Left kidney (tissue), 2 donors: ENCODE results near the gene S100A11. TPM values are rescaled to one million over a fixed set of nuclear protein-coding genes. Genes with fewer than 3 reads are reported as not detected.
A peak's percentile ranks its signal among the peaks of the same experiment; 100 is the strongest.

Source experiments
- DNase-seq: peaks from one replicate; pipeline ENCODE4 v3.0.0-alpha.2; 2013
- polyA plus RNA-seq: library from polyadenylated mRNA; unstranded; fragments of 120-200 nt; gene quantifications from one replicate; pipeline ENCODE4 v1.2.1, GENCODE V29; 2013; ENCODE audit not compliant: insufficient read length

The S100A11 gene
- polyA plus RNA-seq, 1 donor, result 218 TPM

DNA sequence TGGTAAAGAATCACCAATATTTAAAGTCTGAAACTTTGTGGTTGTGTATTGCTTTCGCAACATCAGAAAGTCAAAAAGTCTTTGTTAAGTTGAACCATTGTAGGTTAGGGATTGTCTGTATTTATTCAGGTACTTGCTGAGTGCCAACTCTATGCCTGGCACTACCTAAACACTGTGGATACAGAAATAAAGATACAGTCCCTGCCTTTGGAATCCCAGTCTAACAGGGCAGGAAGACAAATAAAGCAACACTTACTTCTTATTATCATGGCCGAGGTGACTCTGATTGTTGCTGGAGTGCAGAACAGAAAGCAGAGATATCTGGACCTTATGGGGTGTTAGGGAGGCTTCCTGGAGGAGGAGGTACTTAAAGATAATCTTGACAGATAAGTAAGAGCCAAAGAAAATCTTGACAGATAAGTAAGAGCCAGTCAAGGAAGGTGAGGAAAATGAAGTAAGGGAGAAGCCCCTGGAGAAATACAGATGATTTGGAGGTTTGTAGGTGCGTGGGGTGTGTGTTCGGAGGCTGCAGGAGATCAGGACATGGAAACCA lies 31.4 kb downstream of the S100A11 start:
- no peak for DNase-seq

DNA sequence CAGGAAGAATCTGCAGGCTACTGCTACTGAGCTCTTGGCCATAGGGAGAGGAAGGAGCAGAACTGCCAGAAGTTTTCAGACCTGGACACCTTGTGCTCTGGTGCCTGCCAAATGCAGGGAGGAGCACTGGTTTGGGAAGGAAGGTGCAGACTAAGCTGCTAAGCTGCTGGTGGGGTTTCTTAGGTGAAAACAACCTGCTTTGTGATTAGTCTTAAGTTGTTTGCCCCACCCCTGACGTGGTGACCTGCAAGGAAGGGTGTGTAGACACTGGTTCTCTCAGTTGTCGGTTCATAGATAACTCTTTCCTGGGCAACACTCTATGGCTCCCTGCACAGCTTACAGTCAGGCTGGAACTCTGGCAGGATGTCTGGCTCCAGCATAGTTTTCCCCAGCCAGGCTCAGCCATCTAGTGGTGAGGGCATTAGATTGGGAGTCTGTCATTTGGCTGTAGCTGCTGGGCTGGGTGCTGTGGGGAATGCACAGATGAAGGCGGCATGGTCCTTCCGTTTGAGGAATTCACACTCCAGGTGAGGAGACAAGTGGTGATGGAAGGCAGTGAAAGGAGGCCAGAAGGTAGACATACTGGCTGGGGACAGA lies 32.9 kb downstream of the S100A11 start:
- no peak for DNase-seq

DNA sequence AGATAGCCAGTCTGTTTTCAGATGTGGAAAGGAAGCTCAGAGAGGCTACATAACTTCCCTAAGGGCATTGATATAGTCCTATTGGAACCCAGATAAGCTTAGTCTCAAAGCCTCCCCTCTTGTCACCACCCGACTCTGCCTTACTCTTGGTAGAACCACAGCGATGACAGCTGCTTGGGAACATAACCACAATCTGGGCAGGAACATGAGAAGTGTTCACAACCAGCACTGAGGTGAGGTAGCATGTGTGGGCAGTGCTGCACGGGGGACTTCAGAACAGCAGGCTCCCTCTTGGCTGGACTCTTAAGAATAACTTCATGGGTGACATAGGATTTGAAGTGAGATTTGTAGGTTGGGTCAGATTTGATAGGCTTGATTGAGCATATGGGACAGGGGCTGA lies 33.8 kb downstream of the S100A11 start:
- no peak for DNase-seq

DNA sequence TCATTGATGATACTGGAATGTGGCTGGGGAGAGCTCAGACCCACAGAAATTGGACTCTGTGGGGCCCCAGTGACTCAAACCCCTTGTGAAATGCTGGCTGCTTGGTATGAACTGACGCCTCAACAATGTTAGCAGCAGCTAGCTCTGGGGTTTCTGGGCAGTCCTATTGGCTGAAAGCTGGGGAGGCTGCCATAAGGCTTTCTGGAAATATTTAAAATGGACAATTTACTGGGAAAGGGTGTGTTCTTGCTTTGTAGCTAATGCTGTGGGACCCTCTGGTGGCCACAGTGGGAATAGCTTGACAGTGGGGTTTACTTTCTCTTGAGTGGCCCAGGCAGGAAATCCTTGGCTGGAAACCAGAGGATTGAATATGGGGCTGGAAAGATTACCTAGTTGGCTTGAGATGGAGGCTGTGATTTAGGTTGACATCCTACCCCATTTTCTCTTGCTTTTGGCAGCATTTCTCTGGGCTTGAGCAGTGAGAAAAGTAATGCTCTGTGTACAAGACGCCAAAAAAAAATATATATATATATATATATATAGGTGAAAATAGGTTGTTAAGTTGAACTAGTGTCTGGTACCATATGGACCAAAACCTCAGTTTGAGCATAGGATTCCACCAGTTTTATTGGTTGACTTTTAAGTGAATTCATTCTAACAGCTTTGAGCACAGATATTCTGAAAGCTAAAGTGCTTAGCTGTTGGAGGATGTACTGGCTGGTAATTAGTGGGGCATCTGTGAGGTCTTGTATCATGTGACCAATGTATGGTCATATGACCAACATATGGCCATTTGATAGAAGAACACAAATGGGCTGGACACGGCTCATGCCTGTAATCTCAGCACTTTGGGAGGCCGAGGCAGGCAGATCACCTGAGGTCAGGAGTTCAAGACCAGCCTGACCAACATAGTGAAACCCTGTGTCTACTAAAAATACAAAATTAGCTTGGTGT lies 34.9 kb downstream of the S100A11 start:
- DNase-seq, result peak; percentile 85

DNA sequence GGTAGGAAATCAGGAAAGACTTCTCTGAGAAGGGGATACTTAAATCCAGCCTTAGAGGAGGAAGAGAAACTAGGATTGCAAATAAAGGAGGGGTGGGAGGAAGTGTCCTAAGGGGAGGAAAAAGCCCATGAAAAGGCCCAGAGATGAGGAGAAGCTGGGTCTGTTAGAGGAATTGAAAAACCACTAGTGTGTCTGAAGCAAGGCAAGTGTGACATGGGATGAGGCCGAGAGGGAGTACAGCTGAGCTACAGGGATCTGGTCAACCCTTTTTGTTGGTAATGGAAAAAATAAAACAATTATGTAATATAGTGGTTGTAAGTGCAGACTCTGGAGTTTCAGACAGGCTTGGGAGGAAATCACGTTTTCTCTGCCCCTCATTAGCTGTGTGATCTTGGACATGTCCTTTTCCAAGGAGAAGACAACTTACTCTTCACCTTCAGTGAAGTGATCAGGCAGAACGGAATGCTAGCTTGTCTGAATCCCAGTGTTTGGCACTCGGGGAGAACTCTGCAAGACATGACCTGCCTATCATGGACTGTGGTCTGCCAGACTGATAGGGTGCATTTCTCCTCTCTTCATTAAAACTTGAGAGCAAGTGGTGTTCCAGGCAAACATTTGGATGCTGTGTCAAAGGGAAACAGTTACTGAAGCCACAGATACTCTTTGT lies 35.7 kb downstream of the S100A11 start:
- DNase-seq, result no peak

DNA sequence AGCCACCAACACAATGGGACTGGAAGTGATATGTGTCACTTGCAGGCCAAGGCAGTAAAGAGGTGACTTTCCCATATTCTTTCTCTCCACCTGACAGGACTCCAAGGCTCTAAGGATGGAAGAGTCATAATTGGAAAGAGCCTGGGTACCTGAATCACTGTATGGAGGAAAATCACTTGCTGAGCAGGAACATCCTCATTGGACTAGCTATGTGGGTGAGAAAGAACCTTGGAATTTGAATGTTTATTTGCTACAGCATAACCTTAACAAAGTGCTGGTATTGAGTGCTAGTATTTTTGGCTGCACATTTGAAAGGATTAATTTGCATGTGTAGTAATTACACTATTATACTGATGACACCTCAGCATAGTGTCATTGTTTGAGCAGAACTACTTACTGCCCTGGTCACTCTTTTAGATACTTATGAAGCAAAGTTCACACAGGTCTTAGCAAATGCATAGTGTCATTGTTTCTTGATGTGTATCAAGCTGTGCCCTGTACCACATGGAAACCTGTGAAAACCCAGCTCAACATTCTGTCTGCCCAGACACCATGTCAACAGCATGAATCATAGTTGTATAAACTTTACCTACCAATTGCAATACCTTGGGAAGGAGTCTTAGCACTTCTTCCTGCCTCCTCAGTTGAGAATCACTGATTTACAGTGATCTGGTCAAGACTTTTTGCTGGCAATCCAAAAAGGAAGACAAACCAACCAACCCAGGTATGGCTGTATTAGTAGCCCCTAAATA lies 38.0 kb downstream of the S100A11 start:
- DNase-seq, result no peak

DNA sequence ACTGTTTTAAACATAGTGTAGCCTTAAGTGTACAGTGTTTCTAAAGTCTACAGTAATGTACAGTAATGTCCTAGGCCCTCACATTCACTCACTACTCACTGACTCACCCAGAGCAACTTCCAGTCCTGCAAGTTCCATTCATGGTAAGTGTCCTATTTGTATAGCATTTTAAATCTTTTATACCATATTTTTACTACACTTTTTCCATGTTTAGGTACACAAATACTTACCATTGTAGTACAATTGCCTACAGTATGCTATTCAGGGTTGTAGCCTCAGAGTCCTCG lies 39.6 kb downstream of the S100A11 start:
- no peak for DNase-seq

DNA sequence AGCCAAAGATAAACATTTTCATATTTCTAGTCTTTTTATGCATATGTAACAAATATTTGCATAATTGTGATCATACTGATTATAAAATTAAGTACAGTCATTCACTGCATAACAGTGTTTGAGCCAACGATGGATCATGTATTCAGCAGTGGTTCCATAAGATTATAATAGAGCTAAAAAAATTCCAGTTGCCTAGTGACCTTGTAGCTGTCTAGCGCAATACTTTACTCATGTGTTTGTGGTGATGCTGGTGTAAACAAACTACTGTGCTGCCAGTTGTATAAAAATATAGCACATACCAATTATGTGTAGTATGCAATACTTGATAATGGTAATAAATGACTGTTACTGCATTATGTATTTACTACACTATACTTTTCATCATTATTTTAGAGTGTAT lies 41.0 kb downstream of the S100A11 start:
- no peak for DNase-seq

DNA sequence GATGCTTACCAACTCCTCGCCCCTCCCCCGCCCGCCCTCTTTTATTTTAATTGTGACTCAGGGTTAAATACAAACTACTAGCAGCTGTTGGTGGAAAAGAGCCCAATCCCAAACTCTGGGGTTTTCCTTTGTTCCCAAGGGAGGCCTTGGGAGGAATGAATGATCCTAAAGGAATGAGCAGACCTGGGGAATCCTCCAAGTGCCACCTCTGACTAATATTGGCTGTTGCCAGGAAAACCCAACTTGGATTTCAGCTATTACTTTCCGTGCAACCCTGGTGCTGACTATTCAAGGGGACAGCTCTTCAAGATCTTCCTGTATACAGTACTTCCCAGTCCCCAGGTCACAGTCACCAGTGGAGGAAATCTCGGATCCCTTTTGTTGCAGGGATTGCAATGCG lies 41.8 kb downstream of the S100A11 start:
- DNase-seq, result no peak

DNA sequence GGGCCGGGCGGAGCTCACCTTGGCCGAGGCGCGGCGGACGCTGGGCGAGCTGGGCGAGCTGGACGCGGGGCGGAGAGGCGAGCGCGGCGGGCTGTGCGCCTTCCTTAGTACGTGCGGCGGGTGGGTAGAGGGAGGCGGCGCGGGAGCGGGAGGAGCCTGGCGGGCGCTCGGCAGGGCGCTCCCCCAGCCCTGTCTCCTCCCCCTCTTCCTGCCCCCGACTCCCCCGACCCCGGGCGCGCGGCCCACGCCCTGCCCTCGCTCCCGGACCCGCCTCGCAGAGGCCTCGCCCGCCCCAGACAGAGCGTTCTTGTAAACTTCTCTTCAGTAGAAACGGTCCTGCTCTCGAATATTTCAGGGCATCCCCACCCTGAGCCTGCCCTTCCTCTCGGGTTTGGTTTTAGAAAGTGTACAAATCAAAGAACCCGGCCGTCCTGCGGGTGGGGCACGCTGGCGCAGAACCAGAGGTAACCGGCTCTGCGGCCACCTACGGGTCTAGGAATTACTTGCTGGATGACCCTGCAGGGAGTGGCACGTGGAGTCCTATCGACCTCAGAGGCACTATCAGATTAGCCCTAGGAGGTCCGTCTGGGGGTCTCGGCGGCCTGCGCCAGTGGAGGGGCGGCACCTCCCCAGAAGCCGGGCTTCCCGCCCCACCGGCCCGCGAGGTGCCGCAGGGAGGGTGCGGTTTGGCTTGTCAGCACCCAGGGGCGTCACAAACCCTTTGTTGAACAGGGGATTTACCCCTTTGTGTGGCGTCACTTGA lies 42.9 kb downstream of the S100A11 start, which contains the start of gene S100A10:
TSS of gene S100A10 (minus strand) at position 126 of the 763 bp plus-strand sequence. CDS start 7,629 bp downstream, outside the sequence.
- no peak for DNase-seq

DNA sequence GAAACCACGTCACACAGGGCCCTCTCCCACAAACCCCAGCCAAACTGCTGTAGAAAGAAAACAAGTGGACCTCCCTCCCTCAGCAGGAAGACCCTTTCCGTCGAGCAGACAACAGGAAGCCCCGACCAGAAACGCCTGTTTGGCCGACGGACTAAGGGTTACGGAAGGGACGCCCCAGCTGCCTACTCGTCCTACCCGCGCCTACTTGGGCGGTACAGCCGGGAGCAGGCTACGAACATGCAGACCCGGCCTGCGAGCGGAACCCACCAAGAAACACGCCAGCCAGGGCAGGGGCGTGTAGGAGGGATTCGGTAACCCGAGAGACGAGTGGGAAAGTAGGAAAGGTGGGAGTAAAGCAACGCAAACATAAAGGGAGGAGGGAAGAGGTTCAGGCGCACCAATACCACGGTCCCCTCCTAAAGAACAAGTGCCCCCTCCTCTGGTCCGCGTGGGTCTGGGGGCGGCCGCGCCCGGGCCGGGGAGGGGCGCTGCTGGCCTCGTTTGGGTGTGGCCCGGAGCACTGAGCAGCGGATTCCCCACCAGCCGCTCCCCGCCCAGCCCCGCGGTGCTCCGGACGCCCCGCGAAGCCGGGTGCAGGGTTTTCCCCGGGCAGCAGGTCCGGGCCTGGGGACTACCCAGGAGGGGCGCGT lies 43.6 kb downstream of the S100A11 start:
- no peak for DNase-seq

DNA sequence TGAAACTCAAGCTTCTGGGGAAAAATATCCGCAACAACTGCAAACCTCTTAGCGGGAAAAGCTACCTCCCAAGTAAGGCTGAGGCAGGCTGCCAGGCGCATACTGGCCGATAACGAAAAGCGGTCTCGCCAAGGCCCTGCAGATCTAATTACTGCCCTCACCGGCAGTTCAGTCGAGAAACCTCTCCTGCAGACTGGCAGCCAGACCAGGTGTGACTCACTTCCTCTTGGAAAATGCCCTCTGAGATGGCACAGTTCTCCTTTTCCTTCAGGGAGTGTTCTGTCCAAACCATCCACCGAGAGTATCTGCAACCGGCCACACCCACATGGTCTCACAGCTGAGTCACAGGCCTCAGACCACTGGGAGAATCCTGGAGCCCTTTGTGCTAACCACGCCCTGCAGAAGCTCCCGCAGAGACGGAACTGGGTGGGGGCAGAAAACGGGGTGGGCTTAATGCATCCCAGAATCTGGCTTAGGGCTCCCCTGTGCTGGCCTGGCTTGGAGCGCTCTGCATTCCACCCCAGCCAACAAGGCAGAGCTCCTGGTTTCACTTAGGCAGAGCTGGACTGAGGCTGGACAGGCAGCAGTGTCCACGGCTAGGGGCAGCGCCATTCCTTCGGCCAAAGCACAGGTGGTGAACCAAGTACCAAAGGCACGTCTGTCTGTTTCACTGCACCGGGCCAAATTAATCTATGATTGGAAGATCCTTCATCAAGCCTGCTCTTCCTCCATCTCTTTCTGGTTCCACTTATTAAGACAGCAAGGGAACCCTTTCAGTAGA lies 44.3 kb downstream of the S100A11 start:
- no peak for DNase-seq

DNA sequence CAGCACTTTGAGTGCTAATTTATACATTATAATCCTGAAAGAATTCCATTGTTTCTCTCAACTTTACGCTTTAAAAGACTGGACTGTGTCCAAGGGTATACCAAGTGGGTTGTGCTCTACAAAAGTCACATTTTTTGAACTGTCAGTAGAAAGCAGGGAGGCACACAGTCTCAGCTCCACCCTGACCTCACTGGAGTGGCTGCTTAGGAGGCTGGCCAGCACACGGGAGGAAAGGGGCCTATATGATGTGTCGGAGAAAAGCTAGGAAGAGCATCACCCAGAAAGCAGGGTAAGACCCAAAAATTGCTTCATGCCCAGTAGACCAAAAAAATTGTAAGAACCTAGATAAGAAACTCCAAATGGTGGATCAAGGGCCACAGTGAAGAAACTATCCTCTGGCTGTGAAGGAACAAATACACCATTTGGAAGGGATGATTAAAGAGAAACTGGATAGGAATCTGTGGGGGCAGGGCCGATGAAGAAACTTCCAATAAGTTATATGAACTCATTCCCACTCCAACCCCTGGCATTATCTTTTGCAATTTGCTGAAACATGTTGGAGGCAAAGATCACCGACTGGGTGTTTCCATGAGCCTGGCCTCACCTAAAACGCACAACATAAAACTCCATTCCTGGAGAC lies 45.0 kb downstream of the S100A11 start:
- no peak for DNase-seq

DNA sequence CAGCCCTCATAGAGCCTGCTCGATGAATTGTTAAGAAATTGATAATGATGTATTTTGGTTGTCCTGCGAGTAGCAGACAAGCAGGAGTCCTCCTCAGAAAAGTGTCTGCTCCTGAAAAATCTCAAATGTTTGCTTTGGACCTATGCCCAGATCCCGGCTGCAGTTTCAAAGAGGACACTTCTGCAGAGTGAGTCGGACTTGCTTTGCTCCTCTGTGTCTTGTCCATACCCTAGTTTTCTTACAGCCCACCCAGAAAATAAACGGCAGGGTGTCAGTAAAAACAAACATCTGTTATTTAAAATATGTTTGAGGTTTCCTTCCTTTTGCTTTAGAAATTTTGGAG lies 46.0 kb downstream of the S100A11 start:
- DNase-seq, result peak; percentile 78

DNA sequence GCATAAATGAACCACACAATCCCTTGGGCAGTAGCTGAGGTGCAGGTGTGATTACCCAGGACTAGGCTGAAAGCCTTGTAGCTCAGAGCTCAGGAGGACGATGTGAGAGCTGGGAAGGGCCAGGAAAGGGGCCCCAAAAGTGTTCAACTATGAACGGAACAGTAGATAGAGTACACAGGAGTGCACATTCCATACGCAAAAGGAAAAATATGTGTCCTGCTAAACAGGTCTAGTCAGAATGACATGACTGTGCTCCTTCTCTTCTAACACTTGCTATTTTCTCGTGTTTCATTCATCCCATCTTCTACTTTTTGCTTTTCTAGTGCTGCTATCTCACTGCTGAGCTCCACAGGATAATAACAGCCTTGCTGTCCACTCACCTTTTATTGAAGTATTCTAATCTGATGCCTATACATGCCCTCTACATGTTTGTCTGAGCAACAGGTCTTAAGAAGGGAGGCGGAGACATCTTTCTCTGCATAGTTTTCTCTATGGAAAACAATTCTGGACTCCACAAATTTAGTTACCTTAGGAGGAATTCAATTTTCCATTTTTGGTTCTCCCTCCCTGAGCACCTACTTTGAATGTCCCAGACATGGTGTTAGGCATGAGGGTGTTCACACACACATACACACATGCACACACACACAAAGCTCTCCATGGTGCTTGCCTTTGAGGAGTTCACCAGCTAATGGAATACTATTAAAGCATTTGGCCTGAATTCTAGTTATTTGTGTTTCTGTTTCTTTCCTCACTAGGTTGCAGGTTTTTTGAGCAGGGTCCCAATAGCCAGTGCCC lies 46.5 kb downstream of the S100A11 start:
- no peak for DNase-seq

DNA sequence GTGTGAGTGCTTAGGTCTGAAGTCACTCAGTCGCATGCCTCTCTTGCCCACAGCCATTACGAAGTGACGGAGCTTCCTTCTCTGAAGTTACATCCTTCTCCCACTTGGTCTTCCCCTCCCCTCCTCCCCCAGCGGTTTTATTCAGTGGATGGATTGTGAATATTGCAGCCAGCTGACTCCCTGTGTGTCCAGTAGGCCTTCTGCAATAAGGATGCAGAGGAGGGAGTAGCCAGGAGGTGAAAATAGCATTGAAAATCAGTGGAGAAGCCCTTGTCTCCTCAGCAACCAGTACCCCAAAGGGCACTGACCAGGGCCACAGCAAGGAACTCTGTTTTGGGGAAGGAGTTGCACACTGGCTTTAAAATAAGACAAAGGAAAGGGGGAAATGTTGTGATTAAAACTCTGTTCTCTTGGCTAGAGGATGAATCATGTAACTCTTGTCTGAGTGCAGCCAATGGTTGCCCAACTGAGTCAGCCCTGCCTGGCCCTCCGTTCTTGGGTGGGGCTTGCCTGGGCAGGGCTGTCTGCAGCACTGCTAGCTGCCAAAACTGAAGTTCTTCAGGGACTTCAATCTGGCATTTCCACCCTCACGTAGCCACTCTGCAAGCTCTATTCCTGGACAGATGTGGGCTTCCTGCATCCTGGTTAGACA lies 47.5 kb downstream of the S100A11 start:
- no peak for DNase-seq

DNA sequence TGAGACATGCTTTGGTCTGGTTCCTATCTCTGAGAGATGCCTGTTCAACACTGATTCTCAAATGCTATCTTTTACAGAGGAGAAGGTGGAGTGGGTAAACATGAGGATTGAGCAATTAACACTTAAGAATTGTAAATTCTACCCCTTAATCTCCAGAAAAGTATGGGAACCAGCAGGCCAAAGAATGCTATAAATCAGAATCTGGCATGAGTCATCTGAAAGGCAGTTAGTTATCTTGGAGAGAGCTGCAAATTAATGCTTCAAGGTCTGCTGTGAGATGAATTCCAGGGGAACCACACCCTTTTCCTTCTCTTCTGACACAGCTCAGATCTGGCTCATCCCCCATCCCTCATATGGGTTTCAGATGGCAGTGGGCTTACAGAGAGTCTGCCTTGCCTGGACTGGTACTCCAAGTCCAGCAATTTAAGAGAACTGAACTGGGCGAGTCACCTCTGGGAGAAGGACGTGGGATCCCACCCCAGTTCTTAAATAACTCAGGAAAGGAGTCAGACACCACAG lies 48.3 kb downstream of the S100A11 start:
- DNase-seq, result no peak
